ENCODE results near the gene NUP62. TPM values are rescaled to one million over a fixed set of nuclear protein-coding genes. Genes with fewer than 3 reads are reported as not detected.
A peak's percentile ranks its signal among the peaks of the same experiment; 100 is the strongest.

The NUP62 gene
- total and polyA plus RNA-seq, 2 of the 8 experiments (the other 6 are each of a cell fraction or from before 2014, with no cell fraction given) = 50.0 to 107 TPM

GRCh38 chr19:49875177-49875576, 54.1 kb downstream of the NUP62 start:
- no peak overlapping the region for H3K23ac ChIP-seq (ENCODE audit: insufficient read length)
- H4K5ac ChIP-seq (ENCODE audit: insufficient read length, low read depth, low read length) = no peak overlapping the region
- H3K79me1 ChIP-seq (ENCODE audit: low read depth, low read length) = peaks cover 19% of the 10 kb centered on the region
- H3K56ac ChIP-seq (replicated peaks; ENCODE audit: insufficient read length, low read depth, low read length) = no peak overlapping the region
- 0 out of 2 replicates have a peak overlapping the region, but pooled peaks have one; percentile 17 for H2BK12ac ChIP-seq (ENCODE audit: low read depth, low read length)
- 0 out of 2 replicates have a peak overlapping the region, but pooled peaks have one; percentile 93 for H3K27ac ChIP-seq (ENCODE audit: low read depth, low read length)
- peaks cover 1 to 3% of the 10 kb centered on the region in 2 experiments for H4K20me1 ChIP-seq (replicated peaks in 1 of 2; ENCODE audit: control insufficient read depth in 1 of 2, insufficient read depth in 2 of 2, low read length in 2 of 2)
- peak overlapping the region; percentile 100; the same call in 1 of the 2 replicates for H2BK5ac ChIP-seq (ENCODE audit: low read depth, low read length)
- H3K36me3 ChIP-seq (ENCODE audit: control insufficient read depth in 2 of 4, insufficient read depth in 4 of 4, low read length in 3 of 4) = peaks cover under 1 to 10% (median 5%) of the 10 kb centered on the region in 4 experiments; a peak in 5 of 8 replicates
- TF ChIP-seq POLR2A (IDR thresholded peaks at IDR 0.05; ENCODE audit: control extremely low read depth in 1 of 2, low read depth in 2 of 2, low read length in 2 of 2) (no peak), TBP (IDR thresholded peaks at IDR 0.05; ENCODE audit: low read depth, low read length) (no peak), SP2 (IDR thresholded peaks at IDR 0.05; ENCODE audit: low read length) (no peak), EGR1 (IDR thresholded peaks at IDR 0.05; ENCODE audit: borderline replicate concordance, low read depth, low read length) (no peak), RXRA (IDR thresholded peaks at IDR 0.05; ENCODE audit: insufficient read depth, low read depth, low read length) (no peak), SP4 (IDR thresholded peaks at IDR 0.05; ENCODE audit: low read length) (no peak), SUZ12 (IDR thresholded peaks at IDR 0.05; ENCODE audit: low read length) (no peak)
- TF ChIP-seq, protein P1, sequence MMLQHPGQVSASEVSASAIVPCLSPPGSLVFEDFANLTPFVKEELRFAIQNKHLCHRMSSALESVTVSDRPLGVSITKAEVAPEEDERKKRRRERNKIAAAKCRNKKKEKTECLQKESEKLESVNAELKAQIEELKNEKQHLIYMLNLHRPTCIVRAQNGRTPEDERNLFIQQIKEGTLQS (IDR thresholded peaks at IDR 0.05; ENCODE audit: insufficient read depth, low read depth, low read length) = no peak
- 87% methylated on average over 4 of the region's 4 CpGs; no CpG with 5 or more reads in 1 of the 2 experiments for WGBS, 2 experiments (ENCODE audit: extremely low coverage in 1 of 2, insufficient coverage in 1 of 2, insufficient read length in 1 of 2, insufficient replicate concordance in 2 of 2, low coverage in 1 of 2, low lambda C conversion rate in 2 of 2, missing lambda C conversion rate in 1 of 2)
- H3K4me1 ChIP-seq (replicated peaks in 1 of 4; ENCODE audit: control insufficient read depth in 3 of 4, insufficient read depth in 4 of 4, low read length in 3 of 4) = peaks cover 0 to 13% (median 9%) of the 10 kb centered on the region in 4 experiments; a peak in 6 of 7 replicates
- H2AFZ ChIP-seq (ENCODE audit: low read length) = no peak overlapping the region
- H3K18ac ChIP-seq (ENCODE audit: extremely low read depth, low read length) = no peak overlapping the region
- no peaks in the 10 kb centered on the region for H3K9me3 ChIP-seq (ENCODE audit: insufficient read depth in 2 of 2, low read depth in 1 of 2, low read length in 1 of 2)
- ChIA-PET CTCF (ENCODE audit: partially characterized antibody) (interaction anchor here (0.8 to 1.8 kb wide), 3 partner anchors 12 to 30 kb away, joined by 3 to 6 read pairs (median 3); no protein-coding TSS in a partner anchor), POLR2A (ENCODE audit: partially characterized antibody) (interaction anchor here (0.7 to 6.2 kb wide), 7 partner anchors 9 to 185 kb away, joined by 3 to 76 read pairs (median 15); partner anchors contain the start of genes ATF5, NUP62 and PNKP)
- H3K4ac ChIP-seq (replicated peaks; ENCODE audit: insufficient read length, low read depth, low read length) = no peak overlapping the region
- no peak overlapping the region for H3K14ac ChIP-seq (ENCODE audit: insufficient read length)
- no peaks in the 10 kb centered on the region for H3K27me3 ChIP-seq (replicated peaks in 1 of 4; ENCODE audit: control insufficient read depth in 3 of 4, extremely low read depth in 1 of 4, insufficient read depth in 3 of 4, low read length in 3 of 4)
- FAIRE-seq (no peak), DNase-seq (ENCODE audit: low read depth in 1 of 2, low spot score in 2 of 2) (no peak)
- H3K4me3 ChIP-seq (ENCODE audit: extremely low read depth in 1 of 4, insufficient read depth in 2 of 4, low read depth in 3 of 4, low read length in 4 of 4) = peak overlapping the region; percentile 90 to 95 (median 92); a peak in 7 of 8 replicates
- no peak overlapping the region for H2BK120ac ChIP-seq (replicated peaks; ENCODE audit: low read depth, low read length)
- 0 out of 2 replicates have a peak overlapping the region, but pooled peaks have one; percentile 91 for H2AK5ac ChIP-seq (ENCODE audit: low read depth, low read length)
- H4K8ac ChIP-seq (ENCODE audit: extremely low read depth, insufficient read depth, low read length) = no peak overlapping the region
- peak overlapping the region; percentile 90 to 92 for H3K4me2 ChIP-seq (ENCODE audit: insufficient read depth in 1 of 2, low read depth in 2 of 2, low read length in 2 of 2)
- H2BK15ac ChIP-seq (ENCODE audit: low read length) = 0 out of 2 replicates have a peak overlapping the region, but pooled peaks have one; percentile 29
- peak overlapping the region in 2 of 4 experiments; percentile 90 to 97; a peak in 3 of 7 replicates for H3K9ac ChIP-seq (replicated peaks in 1 of 4; ENCODE audit: extremely low read depth in 1 of 4, low read depth in 3 of 4, low read length in 3 of 4)
- H2BK20ac ChIP-seq (ENCODE audit: low read length) = no peak overlapping the region
- H4K91ac ChIP-seq (replicated peaks; ENCODE audit: insufficient read length, low read length) = peak overlapping the region; percentile 20
- peaks cover 0 to 30% of the 10 kb centered on the region in 2 experiments; a peak in 2 of 4 replicates for H3K79me2 ChIP-seq (ENCODE audit: control insufficient read depth in 1 of 2, insufficient read depth in 2 of 2, low read length in 2 of 2)
- peaks cover 18% of the 10 kb centered on the region for H3K23me2 ChIP-seq (ENCODE audit: low read depth, low read length)

Measured in H1 (cell line).